SK-N-SH treated with all-trans-retinoic acid at 6 μM for 48 hours (cell line): ENCODE results near the gene PELI3.

Source experiments
- ATAC-seq: fragments of 200-7000 bp; cut with Tn5 transposase; 3 replicates; pipeline ENCODE4 v1.9.1; 2020; ENCODE audit warnings: mild to moderate bottlenecking, moderate library complexity
- ARNTL ChIP-seq: fragments of 450-650 bp; formaldehyde crosslinking; IDR thresholded peaks from 2 replicates; pipeline ENCODE4 v1.5.0; 2020; ENCODE audit warnings: low read depth, mild to moderate bottlenecking, moderate library complexity, borderline replicate concordance
- BACH2 ChIP-seq: fragments of 250-450 bp; sonication (Bioruptor Pico); IDR thresholded peaks from 2 replicates; pipeline ENCODE4 v1.9.0; 2021; ENCODE audit warnings: mild to moderate bottlenecking, borderline replicate concordance
- CREB5 ChIP-seq: fragments of 250-450 bp; sonication (Bioruptor Pico); IDR thresholded peaks from 2 replicates; pipeline ENCODE4 v1.5.1; 2020; ENCODE audit warnings: low read depth, mild to moderate bottlenecking, moderate library complexity
- CSDC2 ChIP-seq: fragments of 250-450 bp; sonication (Bioruptor Pico); IDR thresholded peaks from 2 replicates; pipeline ENCODE4 v1.5.0; 2020; ENCODE audit warnings: mild to moderate bottlenecking, moderate library complexity
- CSRNP3 ChIP-seq: fragments of 250-450 bp; sonication (Bioruptor Pico); IDR thresholded peaks from 2 replicates; pipeline ENCODE4 v1.5.1; 2021; ENCODE audit warnings: mild to moderate bottlenecking, moderate library complexity
- ESRRG ChIP-seq: fragments of 250-450 bp; sonication (Bioruptor Pico); IDR thresholded peaks from 2 replicates; pipeline ENCODE4 v1.6.1; 2021; ENCODE audit warnings: mild to moderate bottlenecking
- GLIS3 ChIP-seq: fragments of 250-450 bp; sonication (Bioruptor Pico); IDR thresholded peaks from 2 replicates; pipeline ENCODE4 v1.5.0; 2020; ENCODE audit warnings: mild to moderate bottlenecking, moderate library complexity
- ISL1 ChIP-seq: fragments of 250-450 bp; sonication (Bioruptor Pico); IDR thresholded peaks from 2 replicates; pipeline ENCODE4 v2.1.2; 2022; ENCODE audit warnings: mild to moderate bottlenecking, moderate library complexity
- OSR1 ChIP-seq: fragments of 250-450 bp; sonication (Bioruptor Pico); IDR thresholded peaks from 2 replicates; pipeline ENCODE4 v1.8.0; 2022; ENCODE audit warnings: moderate library complexity, mild to moderate bottlenecking, inconsistent platforms
- PPARA ChIP-seq: fragments of 250-450 bp; sonication (Bioruptor Pico); IDR thresholded peaks from 2 replicates; pipeline ENCODE4 v1.5.0; 2020; ENCODE audit warnings: mild to moderate bottlenecking, borderline replicate concordance
- RARB ChIP-seq: fragments of 250-450 bp; sonication (Bioruptor Pico); IDR thresholded peaks from 2 replicates; pipeline ENCODE4 v1.8.0; 2021; ENCODE audit warnings: mild to moderate bottlenecking, moderate library complexity
- SNAI2 ChIP-seq: fragments of 250-450 bp; sonication (Bioruptor Pico); IDR thresholded peaks from 2 replicates; pipeline ENCODE4 v1.5.0; 2020; ENCODE audit warnings: mild to moderate bottlenecking, moderate library complexity
- TCF4 ChIP-seq: fragments of 250-450 bp; sonication (Bioruptor Pico); IDR thresholded peaks from 2 replicates; pipeline ENCODE4 v1.8.0; 2021; ENCODE audit warnings: mild to moderate bottlenecking, moderate library complexity, borderline replicate concordance
- TOX ChIP-seq: fragments of 250-450 bp; sonication (Bioruptor Pico); IDR thresholded peaks from 2 replicates; pipeline ENCODE4 v1.8.0; 2021; ENCODE audit warnings: mild to moderate bottlenecking, moderate library complexity, borderline replicate concordance
- ZC3H10 ChIP-seq: fragments of 250-450 bp; sonication (Bioruptor Pico); IDR thresholded peaks from 2 replicates; pipeline ENCODE4 v1.5.1; 2021; ENCODE audit warnings: mild to moderate bottlenecking, moderate library complexity
- ZFP3 ChIP-seq: fragments of 250-450 bp; sonication (Bioruptor Pico); IDR thresholded peaks from 2 replicates; pipeline ENCODE4 v1.5.0; 2020; ENCODE audit warnings: mild to moderate bottlenecking, moderate library complexity
- ZFP30 ChIP-seq: fragments of 450-650 bp; formaldehyde crosslinking; IDR thresholded peaks from 2 replicates; pipeline ENCODE4 v1.5.0; 2022; ENCODE audit warnings: mild to moderate bottlenecking, moderate library complexity
- ZNF565 ChIP-seq: fragments of 450-650 bp; formaldehyde crosslinking; conservative IDR thresholded peaks from 2 replicates; pipeline ENCODE4 v1.5.0; 2020; ENCODE audit warnings: low read depth, mild to moderate bottlenecking, moderate library complexity
- ZNF70 ChIP-seq: fragments of 450-650 bp; formaldehyde crosslinking; IDR thresholded peaks from 2 replicates; pipeline ENCODE4 v1.5.0; 2020; ENCODE audit warnings: mild to moderate bottlenecking, moderate library complexity
- ZNF8 ChIP-seq: fragments of 450-650 bp; formaldehyde crosslinking; IDR thresholded peaks from 2 replicates; pipeline ENCODE4 v1.5.0; 2020; ENCODE audit warnings: mild to moderate bottlenecking, moderate library complexity
- TF ChIP-seq, protein P1 (sequence below): fragments of 250-450 bp; sonication (Bioruptor Pico); IDR thresholded peaks from 2 replicates; pipeline ENCODE4 v1.8.0; 2020; ENCODE audit warnings: mild to moderate bottlenecking, moderate library complexity, borderline replicate concordance
- TF ChIP-seq, protein P2 (sequence below): fragments of 250-450 bp; sonication (Bioruptor Pico); IDR thresholded peaks from 2 replicates; pipeline ENCODE4 v1.5.0; 2020; ENCODE audit warnings: mild to moderate bottlenecking, moderate library complexity

Gene PELI3

DNA sequence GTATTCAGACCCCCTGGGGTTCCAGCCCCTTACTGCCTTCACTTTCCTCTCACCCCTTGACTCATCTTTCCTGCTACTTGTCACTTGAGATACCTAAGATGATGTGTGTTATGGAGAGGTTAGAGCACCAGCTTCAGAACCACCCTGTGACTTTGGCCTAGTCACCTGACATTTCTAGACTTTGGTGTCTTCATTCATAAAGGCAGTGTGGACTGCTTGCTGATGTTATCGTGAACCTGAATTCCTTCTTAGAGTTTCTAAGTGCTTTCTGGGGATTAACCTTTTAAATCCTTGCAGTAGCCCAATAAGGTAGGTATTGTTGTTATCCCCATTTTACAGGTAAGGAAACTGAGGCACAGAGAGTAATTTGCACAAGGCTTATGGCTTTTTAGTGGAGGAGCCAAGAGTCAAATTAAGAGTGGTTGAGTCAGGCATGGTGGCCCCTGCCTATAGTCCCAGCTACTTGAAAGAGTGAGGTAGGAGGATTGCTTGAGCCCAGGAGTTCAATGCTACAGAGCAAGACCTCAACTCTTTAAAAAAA is 38.6 kb downstream of the PELI3 start:
- TF ChIP-seq ZNF8 (CRISPR knock-in tag): no peak
- TF ChIP-seq ZNF565 (CRISPR knock-in tag): no peak
- TF ChIP-seq ESRRG (CRISPR knock-in tag): no peak
- TF ChIP-seq OSR1 (CRISPR knock-in tag): no peak
- TF ChIP-seq SNAI2 (CRISPR knock-in tag): no peak
- no peak for TF ChIP-seq CSDC2 (CRISPR knock-in tag)
- no peak for TF ChIP-seq GLIS3 (CRISPR knock-in tag)
- TF ChIP-seq CSRNP3 (CRISPR knock-in tag): no peak
- no peak for TF ChIP-seq TCF4 (CRISPR knock-in tag)
- TF ChIP-seq ISL1 (CRISPR knock-in tag): no peak
- TF ChIP-seq, protein P1, sequence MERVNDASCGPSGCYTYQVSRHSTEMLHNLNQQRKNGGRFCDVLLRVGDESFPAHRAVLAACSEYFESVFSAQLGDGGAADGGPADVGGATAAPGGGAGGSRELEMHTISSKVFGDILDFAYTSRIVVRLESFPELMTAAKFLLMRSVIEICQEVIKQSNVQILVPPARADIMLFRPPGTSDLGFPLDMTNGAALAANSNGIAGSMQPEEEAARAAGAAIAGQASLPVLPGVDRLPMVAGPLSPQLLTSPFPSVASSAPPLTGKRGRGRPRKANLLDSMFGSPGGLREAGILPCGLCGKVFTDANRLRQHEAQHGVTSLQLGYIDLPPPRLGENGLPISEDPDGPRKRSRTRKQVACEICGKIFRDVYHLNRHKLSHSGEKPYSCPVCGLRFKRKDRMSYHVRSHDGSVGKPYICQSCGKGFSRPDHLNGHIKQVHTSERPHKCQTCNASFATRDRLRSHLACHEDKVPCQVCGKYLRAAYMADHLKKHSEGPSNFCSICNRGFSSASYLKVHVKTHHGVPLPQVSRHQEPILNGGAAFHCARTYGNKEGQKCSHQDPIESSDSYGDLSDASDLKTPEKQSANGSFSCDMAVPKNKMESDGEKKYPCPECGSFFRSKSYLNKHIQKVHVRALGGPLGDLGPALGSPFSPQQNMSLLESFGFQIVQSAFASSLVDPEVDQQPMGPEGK: no peak
- no peak for TF ChIP-seq PPARA (CRISPR knock-in tag)
- TF ChIP-seq TOX (CRISPR knock-in tag): no peak
- no peak for TF ChIP-seq CREB5 (CRISPR knock-in tag)
- no peak for TF ChIP-seq RARB
- no peak for TF ChIP-seq ZFP3 (CRISPR knock-in tag)
- ATAC-seq: no peak

DNA sequence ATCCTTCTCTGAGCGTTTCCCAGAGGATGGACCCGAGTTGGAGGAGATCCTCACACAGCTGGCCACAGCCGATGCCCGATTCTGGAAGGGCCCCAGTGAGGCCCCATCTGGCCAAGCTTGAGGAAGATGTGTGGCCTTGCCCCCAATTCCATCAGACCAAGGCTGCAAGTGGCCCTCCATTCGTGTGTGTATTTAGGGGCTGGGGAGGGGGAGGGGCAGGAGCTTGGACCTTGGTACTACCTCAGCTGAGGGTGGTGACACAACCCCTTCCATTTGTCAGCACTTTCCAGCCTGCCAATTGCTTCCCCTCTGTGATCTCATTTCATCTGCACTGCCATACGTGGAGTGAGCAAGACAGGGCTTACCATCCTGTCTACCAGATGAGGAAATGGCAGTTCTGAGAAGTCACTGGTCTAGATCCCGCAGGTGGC is 42.4 kb downstream of the PELI3 start:
- TF ChIP-seq, protein P2, sequence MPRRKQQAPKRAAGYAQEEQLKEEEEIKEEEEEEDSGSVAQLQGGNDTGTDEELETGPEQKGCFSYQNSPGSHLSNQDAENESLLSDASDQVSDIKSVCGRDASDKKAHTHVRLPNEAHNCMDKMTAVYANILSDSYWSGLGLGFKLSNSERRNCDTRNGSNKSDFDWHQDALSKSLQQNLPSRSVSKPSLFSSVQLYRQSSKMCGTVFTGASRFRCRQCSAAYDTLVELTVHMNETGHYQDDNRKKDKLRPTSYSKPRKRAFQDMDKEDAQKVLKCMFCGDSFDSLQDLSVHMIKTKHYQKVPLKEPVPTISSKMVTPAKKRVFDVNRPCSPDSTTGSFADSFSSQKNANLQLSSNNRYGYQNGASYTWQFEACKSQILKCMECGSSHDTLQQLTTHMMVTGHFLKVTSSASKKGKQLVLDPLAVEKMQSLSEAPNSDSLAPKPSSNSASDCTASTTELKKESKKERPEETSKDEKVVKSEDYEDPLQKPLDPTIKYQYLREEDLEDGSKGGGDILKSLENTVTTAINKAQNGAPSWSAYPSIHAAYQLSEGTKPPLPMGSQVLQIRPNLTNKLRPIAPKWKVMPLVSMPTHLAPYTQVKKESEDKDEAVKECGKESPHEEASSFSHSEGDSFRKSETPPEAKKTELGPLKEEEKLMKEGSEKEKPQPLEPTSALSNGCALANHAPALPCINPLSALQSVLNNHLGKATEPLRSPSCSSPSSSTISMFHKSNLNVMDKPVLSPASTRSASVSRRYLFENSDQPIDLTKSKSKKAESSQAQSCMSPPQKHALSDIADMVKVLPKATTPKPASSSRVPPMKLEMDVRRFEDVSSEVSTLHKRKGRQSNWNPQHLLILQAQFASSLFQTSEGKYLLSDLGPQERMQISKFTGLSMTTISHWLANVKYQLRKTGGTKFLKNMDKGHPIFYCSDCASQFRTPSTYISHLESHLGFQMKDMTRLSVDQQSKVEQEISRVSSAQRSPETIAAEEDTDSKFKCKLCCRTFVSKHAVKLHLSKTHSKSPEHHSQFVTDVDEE: no peak
- TF ChIP-seq ISL1 (CRISPR knock-in tag): no peak
- no peak for TF ChIP-seq ZC3H10 (CRISPR knock-in tag)
- no peak for TF ChIP-seq ZNF70 (CRISPR knock-in tag)
- TF ChIP-seq ZNF8 (CRISPR knock-in tag): no peak
- no peak for TF ChIP-seq SNAI2 (CRISPR knock-in tag)
- TF ChIP-seq ZFP30: no peak
- no peak for TF ChIP-seq ZFP3 (CRISPR knock-in tag)
- TF ChIP-seq RARB: no peak
- TF ChIP-seq CSDC2 (CRISPR knock-in tag): no peak
- no peak for TF ChIP-seq ARNTL (CRISPR knock-in tag)
- no peak for TF ChIP-seq BACH2 (CRISPR knock-in tag)
- no peak for TF ChIP-seq TCF4 (CRISPR knock-in tag)
- TF ChIP-seq, all 23 proteins: peak for 0
- no peak for ATAC-seq

GRCh38 chr11:66510271-66510989 is 43.7 kb downstream of the PELI3 start, which contains the start of gene BBS1:
TSS of gene BBS1 (plus strand) at chr11:66510635. CDS start at chr11:66510660, 25 bp downstream.
- peak; percentile 99 for ATAC-seq
- TF ChIP-seq ESRRG (CRISPR knock-in tag) (0 out of 2 replicates have a peak, but pooled peaks have one; percentile 31), ZNF70 (CRISPR knock-in tag) (peak; percentile 21; the same call in 1 of the 2 replicates)
- TF ChIP-seq, protein P1: no peak
